Right cardiac atrium (tissue), 5 donors: ENCODE results near the gene CD74. TPM values are rescaled to one million over a fixed set of nuclear protein-coding genes. Genes with fewer than 3 reads are reported as not detected.
"Not testable (repeated sequence)": the region's sequence is repeated elsewhere in the genome, so short reads cannot be mapped to it uniquely, and the experiment has no call there.

ENCODE experiments used
- ATAC-seq, 2 donors: fragments of 200-7000 bp; cut with Tn5 transposase; one replicate each; pipeline versions ENCODE4 v1.8.0 to v1.9.1; 2020; ENCODE audit warnings: moderate library complexity in 2 of 2, mild to moderate bottlenecking in 1 of 2
- DNase-seq, 3 donors: peaks; one replicate each; pipeline ENCODE4 v3.0.0-alpha.2; 2020
- H3K27ac ChIP-seq: one replicate; pipeline ENCODE4 v1.5.1; 2013; ENCODE audit warnings: mild to moderate bottlenecking, low read length, control low read depth, moderate library complexity
- H3K27me3 ChIP-seq: one replicate; pipeline ENCODE4 v1.6.1; 2013; ENCODE audit not compliant: control insufficient read depth, insufficient read depth
- H3K4me1 ChIP-seq: one replicate; pipeline ENCODE4 v1.6.1; 2013; ENCODE audit warnings: low read length; ENCODE audit not compliant: control insufficient read depth, insufficient read depth
- H3K4me3 ChIP-seq: one replicate; pipeline ENCODE4 v1.5.1; 2013; ENCODE audit warnings: low read length, control low read depth
- H3K9me3 ChIP-seq: one replicate; pipeline ENCODE4 v1.6.1; 2013; ENCODE audit warnings: low read length; ENCODE audit not compliant: control insufficient read depth
- WGBS: extraction: QIAGEN DNeasy Blood & Tissue Kit; methylation state at CpG from one replicate; pipeline ENCODE4 v1.1.7; 2013; 5-methylcytosine and 5-hydroxymethylcytosine counted together
- intact Hi-C, 4 donors: fragments of 100-400 bp; cut with DNase I; formaldehyde crosslinking; loops; one replicate each; pipeline versions ENCODE4 v1.11.0 to v1.14.0; 2022 to 2023
- polyA plus RNA-seq: library from polyadenylated mRNA; stranded (reverse); fragments of 200-250 nt; gene quantifications from one replicate; pipeline ENCODE4 v1.2.3, GENCODE V29; 2013
- total RNA-seq, 4 donors: library from RNA; stranded (reverse); fragmentation: NEBNext Ultra II Directional; extraction: Animal tissue kit (Norgen Biotek cat#: 25700); gene quantifications; one replicate each; pipeline ENCODE4 v1.2.1, GENCODE V29; 2021
- donor health status: healthy with polysubstance abuse.
- donor health status: DM: no; HTN: yes; CAD: no.
- donor health status: DM: no; HTN: no; CAD: no.
- donor health status: DM: no; HTN: yes; CAD: no; lungs with severe emphysema.
- donor health status: DM: yes; HTN: yes; CAD: no.

CD74 gene
- total and polyA plus RNA-seq, 5 donors: 201 to 331 (median 249) TPM

DNA sequence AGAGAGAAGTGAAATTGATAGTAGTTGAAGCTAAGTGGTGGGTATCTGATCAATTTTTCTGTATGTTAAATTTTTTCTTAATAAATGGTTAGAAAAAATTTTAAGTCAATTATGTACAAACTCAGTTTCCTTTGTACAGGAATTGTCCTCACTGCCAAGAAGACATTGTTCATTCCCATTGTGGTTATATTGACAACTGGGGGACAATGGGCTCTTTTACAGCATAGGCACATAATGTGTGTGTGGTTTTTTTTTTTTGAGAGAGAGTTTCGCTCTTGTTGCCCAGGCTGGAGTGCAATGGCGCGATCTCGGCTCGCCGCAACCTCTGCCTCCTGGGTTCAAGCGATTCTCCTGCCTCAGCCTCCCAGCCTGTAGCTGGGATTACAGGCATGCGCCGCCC is 13.5 kb upstream of the CD74 start:
- WGBS: 91% methylated on average over 9 of the region's 9 CpGs
- ATAC-seq, H3K27me3 ChIP-seq, H3K4me1 ChIP-seq, H3K9me3 ChIP-seq, intact Hi-C loops, H3K4me3 ChIP-seq, DNase-seq, H3K27ac ChIP-seq: not testable (repeated sequence)

DNA sequence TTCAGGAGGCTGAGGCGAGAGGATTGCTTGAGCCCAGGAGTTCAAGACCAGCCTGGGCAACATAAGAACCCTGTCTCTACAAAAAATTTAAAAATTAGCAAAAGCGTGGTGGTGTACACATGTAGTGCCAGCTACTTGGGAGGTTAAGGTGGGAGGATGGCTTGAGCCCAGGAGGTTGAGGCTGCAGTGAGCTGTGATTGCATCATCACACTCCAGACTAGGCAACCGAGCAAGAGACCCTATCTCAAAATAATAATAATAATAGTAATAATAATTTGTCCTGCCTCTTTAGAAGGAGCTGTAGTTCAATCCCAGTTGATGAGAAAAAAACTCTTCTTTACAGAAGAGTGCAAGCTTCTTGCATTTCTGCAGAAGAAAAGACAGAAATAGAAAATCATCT is 10.0 kb upstream of the CD74 start:
- H3K4me1 ChIP-seq: no peaks in the 10 kb centered on the region
- no peaks in the 10 kb centered on the region for H3K27me3 ChIP-seq
- WGBS: 70% methylated on average over 3 of the region's 3 CpGs
- H3K4me3 ChIP-seq: no peak overlapping the region
- DNase-seq: no peak
- H3K9me3 ChIP-seq: no peaks in the 10 kb centered on the region
- no peak for ATAC-seq
- intact Hi-C loops: no loop called here
- H3K27ac ChIP-seq: no peak overlapping the region

- Histone ChIP-seq H3K9me3 (no peaks in the 10 kb centered on the region), H3K27ac (no peak overlapping the region), H3K4me3 (no peak overlapping the region), H3K27me3 (no peaks in the 10 kb centered on the region), H3K4me1 (no peaks in the 10 kb centered on the region)
- WGBS: 64% methylated on average over 4 of the region's 4 CpGs
- intact Hi-C loops: no loop called here
- DNase-seq: no peak
- no peak for ATAC-seq
Measured at GRCh38 chr5:150422075-150422474, 9.4 kb upstream of the CD74 start.

GRCh38 chr5:150419630-150420270 is 7.0 kb upstream of the CD74 start:
- Histone ChIP-seq H3K27me3 (no peaks in the 10 kb centered on the region), H3K4me1 (no peaks in the 10 kb centered on the region), H3K9me3 (no peaks in the 10 kb centered on the region), H3K4me3 (no peak overlapping the region), H3K27ac (no peak overlapping the region)
- intact Hi-C loops: no loop called here
- ATAC-seq (peak in 1 of 2 donors; percentile 20), DNase-seq (no peak)
- 73% methylated on average over 7 of the region's 7 CpGs for WGBS

GRCh38 chr5:150413902-150414790 is 1.4 kb upstream of the CD74 start:
- WGBS: 90% methylated on average over 16 of the region's 16 CpGs
- H3K9me3 ChIP-seq, H3K27me3 ChIP-seq, H3K4me1 ChIP-seq, DNase-seq, H3K4me3 ChIP-seq, intact Hi-C loops, ATAC-seq: not testable (repeated sequence)
- H3K27ac ChIP-seq: peak overlapping the region; percentile 30

GRCh38 chr5:150413176-150413901 is 629 bp upstream of the CD74 start:
- WGBS: 64% methylated on average over 12 of the region's 12 CpGs
- Histone ChIP-seq H3K4me1 (peaks cover 2% of the 10 kb centered on the region), H3K27ac (peak overlapping the region; percentile 30), H3K9me3 (no peaks in the 10 kb centered on the region), H3K27me3 (no peaks in the 10 kb centered on the region), H3K4me3 (no peak overlapping the region)
- no peak for ATAC-seq
- no peak for DNase-seq
- intact Hi-C loops: no loop called here

GRCh38 chr5:150411245-150411979 is 1.3 kb downstream of the CD74 start:
- peak overlapping the region; percentile 64 for H3K4me3 ChIP-seq
- no peaks in the 10 kb centered on the region for H3K27me3 ChIP-seq
- ATAC-seq (peak in 1 of 2 donors; percentile 30), DNase-seq (peak in 2 of 3 donors; percentile 64 to 78)
- peaks cover 2% of the 10 kb centered on the region for H3K4me1 ChIP-seq
- intact Hi-C loops: no loop called here
- peak overlapping the region; percentile 68 for H3K27ac ChIP-seq
- 70% methylated on average over 5 of the region's 5 CpGs for WGBS
- H3K9me3 ChIP-seq: no peaks in the 10 kb centered on the region

DNA sequence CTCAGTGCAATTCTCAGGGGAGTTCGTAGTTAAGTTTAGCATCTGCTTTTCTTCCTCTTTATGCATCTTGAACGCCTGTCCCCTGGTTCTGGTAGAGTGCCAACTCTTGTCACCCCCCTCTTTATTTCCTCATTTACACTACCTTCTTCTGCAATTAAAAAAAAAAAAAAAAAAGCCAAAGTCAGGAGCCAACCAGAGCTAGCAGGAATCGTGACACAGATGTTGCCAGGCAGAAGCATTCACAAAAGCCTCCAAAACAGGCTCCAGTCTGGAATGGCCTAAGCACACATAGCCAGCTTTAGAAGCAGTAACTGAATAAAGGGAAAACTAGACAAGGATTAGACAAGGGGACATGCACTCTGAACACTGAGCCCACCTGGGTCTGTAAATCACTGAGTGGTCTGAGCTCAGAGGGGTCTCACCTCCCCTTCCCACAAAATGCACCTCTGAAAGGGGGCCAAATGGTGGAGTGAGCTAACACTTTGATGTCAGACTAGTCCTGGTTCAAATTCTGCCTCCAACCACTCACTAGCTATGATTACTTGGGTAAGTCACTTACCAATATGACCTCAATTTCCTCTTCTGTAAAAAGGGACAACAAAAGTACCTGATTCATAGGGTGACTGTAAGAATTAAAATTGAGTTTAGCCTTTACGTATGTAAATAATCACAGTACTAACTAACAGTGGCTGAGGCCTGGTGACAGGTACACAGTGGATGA is 2.0 kb downstream of the CD74 start:
- peaks cover 2% of the 10 kb centered on the region for H3K4me1 ChIP-seq
- H3K27me3 ChIP-seq: no peaks in the 10 kb centered on the region
- peak overlapping the region; percentile 95 for H3K27ac ChIP-seq
- DNase-seq (peak; percentile 71 to 80 (median 78)), ATAC-seq (peak; percentile 81 to 83)
- intact Hi-C loops: no loop called here
- H3K9me3 ChIP-seq: no peaks in the 10 kb centered on the region
- H3K4me3 ChIP-seq: peak overlapping the region; percentile 64
- WGBS: 20% methylated on average over 4 of the region's 4 CpGs

DNA sequence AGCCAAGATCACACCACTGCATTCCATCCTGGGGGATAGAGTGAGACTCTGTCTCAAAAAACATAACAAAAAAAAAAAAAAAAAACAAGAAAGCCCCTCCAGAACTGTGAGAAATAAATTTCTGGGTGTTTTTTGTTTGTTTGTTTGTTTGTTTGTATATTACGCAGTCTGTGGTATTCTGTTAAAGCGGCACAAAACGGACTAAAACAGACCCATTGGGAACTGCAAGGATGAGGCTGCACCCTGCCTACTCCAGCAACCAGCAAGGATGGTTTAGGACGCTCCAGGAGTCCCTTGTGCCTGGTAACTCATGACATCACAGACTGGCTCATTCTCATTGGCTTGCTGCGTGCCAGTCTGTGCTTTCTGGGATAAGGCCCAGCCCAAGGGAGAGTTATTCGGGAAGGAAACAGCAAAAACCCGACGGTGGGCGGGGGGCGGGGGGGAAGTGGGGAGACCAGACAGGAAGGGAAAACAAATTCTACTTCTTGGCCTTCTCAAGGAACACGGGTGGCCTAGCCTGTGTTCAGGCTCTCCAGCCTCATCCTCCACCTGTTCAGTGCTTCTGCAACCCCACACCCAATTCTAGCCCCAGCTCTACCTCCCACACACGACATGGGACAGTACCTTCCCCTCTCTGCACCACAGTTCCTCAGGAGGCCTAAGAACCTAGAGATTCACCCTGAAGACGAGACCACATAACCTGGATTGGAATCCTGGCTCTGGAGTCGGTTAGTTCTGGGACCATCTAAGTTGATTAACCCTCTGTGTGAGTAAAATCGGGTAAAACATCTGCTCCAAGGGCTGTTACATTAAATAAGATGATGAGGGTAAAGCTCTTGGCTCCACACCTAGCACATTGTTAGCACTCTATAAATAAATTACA is 2.8 kb downstream of the CD74 start:
- H3K27ac ChIP-seq: peak overlapping the region; percentile 95
- peak overlapping the region; percentile 39 for H3K4me3 ChIP-seq
- H3K9me3 ChIP-seq: no peaks in the 10 kb centered on the region
- no peaks in the 10 kb centered on the region for H3K27me3 ChIP-seq
- 9% methylated on average over 15 of the region's 15 CpGs for WGBS
- ATAC-seq (peak; percentile 89 to 91), DNase-seq (peak; percentile 71 to 85 (median 83))
- H3K4me1 ChIP-seq: peaks cover 2% of the 10 kb centered on the region
- intact Hi-C loops: no loop called here
